Natural killer cell (primary cell): ENCODE results near the gene MYL7. TPM values are rescaled to one million over a fixed set of nuclear protein-coding genes. Genes with fewer than 3 reads are reported as not detected.

Experiments
- ATAC-seq, 3 donors: fragments of 150-1000 bp in 2 of 3; fragments of 200-7000 bp in 1 of 3; cut with Tn5 transposase; 1 replicate in 1 of 3; 2 replicates in 2 of 3; pipeline ENCODE4 v1.10.0; 2021; ENCODE audit warnings: mild to moderate bottlenecking in 2 of 3, moderate library complexity in 2 of 3
- DNase-seq, 2 donors: peaks; one replicate each; pipeline versions ENCODE4 v3.0.0 to v3.0.0-alpha.2; 2013 to 2021; ENCODE audit warnings: mixed read lengths in 1 of 2
- H3K27ac ChIP-seq: one replicate; pipeline ENCODE4 v1.5.1; 2013; ENCODE audit warnings: mild to moderate bottlenecking, low read length
- H3K27me3 ChIP-seq: one replicate; pipeline ENCODE4 v1.6.1; 2013; ENCODE audit warnings: low read length; ENCODE audit not compliant: control insufficient read depth, insufficient read depth
- H3K36me3 ChIP-seq: one replicate; pipeline ENCODE4 v1.6.1; 2013; ENCODE audit warnings: low read length; ENCODE audit not compliant: control insufficient read depth, insufficient read depth
- H3K4me1 ChIP-seq: one replicate; pipeline ENCODE4 v1.6.1; 2013; ENCODE audit warnings: low read length; ENCODE audit not compliant: control insufficient read depth, insufficient read depth
- H3K4me3 ChIP-seq: one replicate; pipeline ENCODE4 v1.5.1; 2013; ENCODE audit warnings: low read length
- H3K9me3 ChIP-seq: one replicate; pipeline ENCODE4 v1.6.1; 2013; ENCODE audit warnings: low read length; ENCODE audit not compliant: control insufficient read depth, insufficient read depth
- H3K27ac Mint-ChIP-seq, 2 donors: one replicate each; pipeline ENCODE4 v1.8.0; 2022; ENCODE audit warnings: mild to moderate bottlenecking in 2 of 2, mixed read lengths in 2 of 2, moderate library complexity in 1 of 2
- H3K27me3 Mint-ChIP-seq, 2 donors: one replicate each; pipeline ENCODE4 v1.8.0; 2022; ENCODE audit warnings: low read depth in 2 of 2, mixed read lengths in 2 of 2
- H3K36me3 Mint-ChIP-seq: one replicate; pipeline ENCODE4 v1.8.0; 2022; ENCODE audit warnings: mixed read lengths
- H3K4me1 Mint-ChIP-seq, 2 donors: one replicate each; pipeline ENCODE4 v1.8.0; 2022; ENCODE audit warnings: mixed read lengths in 2 of 2
- H3K4me3 Mint-ChIP-seq: one replicate; pipeline ENCODE4 v1.8.0; 2022; ENCODE audit warnings: mild to moderate bottlenecking, moderate library complexity, mixed read lengths
- H3K9me3 Mint-ChIP-seq, 2 donors: one replicate each; pipeline ENCODE4 v1.8.0; 2022; ENCODE audit warnings: mixed read lengths in 2 of 2
- WGBS: methylation state at CpG from one replicate; pipeline ENCODE4 v1.1.7; 2013; ENCODE audit warnings: missing lambda C conversion rate; ENCODE audit not compliant: insufficient coverage; 5-methylcytosine and 5-hydroxymethylcytosine counted together
- intact Hi-C: fragments of 100-400 bp; cut with micrococcal nuclease; formaldehyde crosslinking; loops from one replicate; pipeline ENCODE4 v1.14.2; 2022
- total RNA-seq, 4 donors: library from RNA; stranded (reverse); fragments of 120-200 nt in 1 of 4; gene quantifications; one replicate each; pipeline versions ENCODE4 v1.2.3 to v1.2.4, GENCODE V29; 2013 to 2022
- TF ChIP-seq, protein P1 (sequence below): fragments of 200-600 bp; IDR thresholded peaks from one replicate; pipeline ENCODE4 v1.8.0; 2022; ENCODE audit warnings: antibody characterized with exemption

Gene MYL7
- total RNA-seq, 3 donors from 2014 or later (not counting 1 experiment from before 2014, with no cell fraction given): not detected

DNA sequence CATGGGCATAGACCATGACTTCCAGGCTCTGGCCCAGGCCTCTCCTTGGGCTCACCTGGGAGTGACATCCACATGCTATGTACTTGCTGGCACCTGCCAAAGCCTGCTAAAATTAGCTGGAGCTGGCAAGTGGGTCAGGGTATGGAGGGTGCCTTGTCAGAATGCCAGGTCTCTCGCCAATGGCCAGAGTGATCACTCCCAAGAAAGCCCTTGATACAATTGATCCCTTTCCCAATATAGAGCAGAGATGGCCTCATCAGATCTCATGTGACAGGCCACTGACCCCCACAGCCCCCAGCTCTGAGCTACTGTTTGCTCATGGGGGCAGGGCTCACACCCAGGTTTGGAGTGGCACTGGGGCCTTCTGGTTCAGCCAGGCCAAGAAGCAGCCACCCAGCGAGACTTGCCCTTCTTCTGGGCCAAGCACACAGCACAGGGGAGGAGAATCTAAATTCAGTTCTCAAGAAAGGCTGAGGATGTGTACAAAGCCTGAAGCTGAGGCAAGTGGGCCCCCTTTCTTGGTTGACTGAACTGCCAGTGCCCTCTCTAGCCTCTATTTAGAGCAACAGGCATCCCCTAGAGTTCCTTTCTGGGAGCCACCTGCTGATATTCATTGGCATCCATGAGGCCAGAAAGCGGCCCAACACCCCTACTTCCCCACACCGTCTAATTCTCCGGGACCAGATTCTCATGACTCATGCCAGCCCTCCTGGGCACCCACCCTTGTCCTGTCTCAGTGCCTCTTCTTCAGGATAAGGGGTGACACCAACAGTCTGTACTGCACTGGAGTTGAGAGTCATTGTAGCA lies 18.9 kb upstream of the MYL7 start:
- Histone ChIP-seq H3K4me1 (no peaks in the 10 kb centered on the region), H3K4me3 (no peak overlapping the region), H3K9me3 (no peaks in the 10 kb centered on the region), H3K27me3 (no peaks in the 10 kb centered on the region), H3K27ac (no peak overlapping the region), H3K36me3 (no peaks in the 10 kb centered on the region)
- TF ChIP-seq, protein P1, sequence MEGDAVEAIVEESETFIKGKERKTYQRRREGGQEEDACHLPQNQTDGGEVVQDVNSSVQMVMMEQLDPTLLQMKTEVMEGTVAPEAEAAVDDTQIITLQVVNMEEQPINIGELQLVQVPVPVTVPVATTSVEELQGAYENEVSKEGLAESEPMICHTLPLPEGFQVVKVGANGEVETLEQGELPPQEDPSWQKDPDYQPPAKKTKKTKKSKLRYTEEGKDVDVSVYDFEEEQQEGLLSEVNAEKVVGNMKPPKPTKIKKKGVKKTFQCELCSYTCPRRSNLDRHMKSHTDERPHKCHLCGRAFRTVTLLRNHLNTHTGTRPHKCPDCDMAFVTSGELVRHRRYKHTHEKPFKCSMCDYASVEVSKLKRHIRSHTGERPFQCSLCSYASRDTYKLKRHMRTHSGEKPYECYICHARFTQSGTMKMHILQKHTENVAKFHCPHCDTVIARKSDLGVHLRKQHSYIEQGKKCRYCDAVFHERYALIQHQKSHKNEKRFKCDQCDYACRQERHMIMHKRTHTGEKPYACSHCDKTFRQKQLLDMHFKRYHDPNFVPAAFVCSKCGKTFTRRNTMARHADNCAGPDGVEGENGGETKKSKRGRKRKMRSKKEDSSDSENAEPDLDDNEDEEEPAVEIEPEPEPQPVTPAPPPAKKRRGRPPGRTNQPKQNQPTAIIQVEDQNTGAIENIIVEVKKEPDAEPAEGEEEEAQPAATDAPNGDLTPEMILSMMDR: no peak
- WGBS: 85% methylated on average over 5 of the region's 5 CpGs
- Mint-ChIP-seq H3K36me3 (no peaks in the 10 kb centered on the region), H3K4me1 (no peaks in the 10 kb centered on the region), H3K4me3 (no peak overlapping the region), H3K27me3 (peaks cover 13 to 35% of the 10 kb centered on the region in 2 donors), H3K27ac (no peak overlapping the region), H3K9me3 (no peaks in the 10 kb centered on the region)
- intact Hi-C loops: no loop called here
- ATAC-seq (no peak), DNase-seq (no peak)

DNA sequence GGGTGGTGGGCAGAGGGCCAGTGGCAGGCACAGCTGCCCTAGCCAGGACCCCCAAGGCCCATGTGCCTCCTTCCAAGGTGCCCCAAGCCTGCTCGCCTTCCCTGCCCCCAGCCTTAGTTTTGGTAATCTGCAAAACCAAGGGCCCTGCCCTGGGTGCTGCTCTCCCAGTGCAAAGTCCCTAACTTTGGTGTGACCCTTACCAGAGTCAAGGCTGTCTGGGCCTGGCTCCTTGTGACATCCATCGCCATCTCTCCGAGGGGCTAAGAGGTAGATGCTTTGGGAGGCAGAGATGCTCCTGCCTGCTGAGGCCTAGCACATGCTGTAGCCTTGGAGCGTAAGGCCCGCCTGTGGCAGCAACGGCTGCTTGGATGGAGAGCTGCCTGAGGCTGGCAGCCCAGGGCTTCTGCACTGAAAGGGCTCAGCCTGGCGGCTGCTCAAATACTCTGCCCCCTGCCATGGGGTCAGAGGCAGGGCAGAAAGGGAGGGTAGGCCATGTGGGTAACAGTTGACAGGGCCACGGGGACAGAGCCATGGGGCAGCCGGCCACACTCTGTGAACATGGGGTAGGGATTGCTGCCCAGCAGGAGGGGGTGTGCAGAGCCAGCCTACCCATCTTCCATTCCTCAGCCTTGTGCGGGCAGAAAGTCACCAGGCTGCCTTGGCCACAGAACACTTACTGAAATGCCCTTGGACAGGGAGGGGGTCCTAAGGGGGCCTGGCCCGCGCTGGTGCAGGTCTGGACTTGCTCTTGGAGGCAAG lies 17.9 kb upstream of the MYL7 start:
- Histone ChIP-seq H3K36me3 (no peaks in the 10 kb centered on the region), H3K9me3 (no peaks in the 10 kb centered on the region), H3K4me1 (no peaks in the 10 kb centered on the region), H3K4me3 (no peak overlapping the region), H3K27ac (no peak overlapping the region), H3K27me3 (no peaks in the 10 kb centered on the region)
- no peak for DNase-seq
- Mint-ChIP-seq H3K27ac (no peak overlapping the region), H3K36me3 (no peaks in the 10 kb centered on the region), H3K9me3 (no peaks in the 10 kb centered on the region), H3K4me3 (no peak overlapping the region), H3K27me3 (peaks cover 6 to 27% of the 10 kb centered on the region in 2 donors), H3K4me1 (no peaks in the 10 kb centered on the region)
- intact Hi-C loops: no loop called here
- TF ChIP-seq, protein P1: no peak
- no peak for ATAC-seq
- WGBS: 94% methylated on average over 12 of the region's 12 CpGs

DNA sequence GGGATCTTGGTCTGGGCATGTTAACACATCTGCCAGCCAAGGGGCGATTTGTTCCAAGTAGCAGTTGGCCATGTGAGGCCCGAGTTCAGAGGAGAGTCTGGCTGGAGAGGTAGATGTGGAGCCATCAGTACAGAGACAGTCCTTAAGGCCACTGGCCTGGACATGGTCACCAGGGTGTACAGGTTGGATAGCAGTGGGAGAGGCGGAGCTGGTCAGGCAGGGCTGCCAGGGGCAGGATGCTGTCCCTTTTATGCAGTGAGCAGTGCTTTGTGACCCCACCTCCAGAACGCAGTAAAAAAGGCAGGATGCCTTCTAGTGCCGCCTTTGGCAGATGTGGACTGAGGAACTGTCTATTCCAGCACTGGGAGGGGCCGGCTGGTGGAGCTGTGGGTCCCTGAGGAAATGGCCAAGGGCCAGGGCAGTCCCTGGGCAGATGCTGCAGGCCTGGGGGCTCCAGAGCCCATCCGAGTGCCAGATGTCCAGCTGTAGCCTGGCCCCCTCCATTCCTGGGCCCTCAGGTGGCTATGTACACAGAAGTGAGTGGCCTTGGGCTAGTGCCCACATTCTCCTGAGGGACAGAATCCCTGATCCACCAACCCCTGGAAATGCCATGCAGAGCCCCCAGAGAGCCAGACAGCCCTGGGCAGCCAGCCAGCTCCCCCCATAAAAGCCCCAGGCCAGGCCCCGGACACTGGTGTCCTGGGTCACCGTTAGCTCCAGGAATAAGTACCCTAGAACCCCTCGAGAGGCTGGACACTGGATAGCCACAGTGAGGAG lies 17.2 kb upstream of the MYL7 start:
- DNase-seq: no peak
- no peaks in the 10 kb centered on the region for H3K9me3 Mint-ChIP-seq
- no peaks in the 10 kb centered on the region for H3K36me3 Mint-ChIP-seq
- H3K27ac Mint-ChIP-seq: no peak overlapping the region
- Histone ChIP-seq H3K27ac (no peak overlapping the region), H3K9me3 (no peaks in the 10 kb centered on the region), H3K4me3 (no peak overlapping the region), H3K4me1 (no peaks in the 10 kb centered on the region), H3K36me3 (no peaks in the 10 kb centered on the region), H3K27me3 (no peaks in the 10 kb centered on the region)
- ATAC-seq: no peak
- intact Hi-C loops: no loop called here
- peaks cover 5 to 20% of the 10 kb centered on the region in 2 donors for H3K27me3 Mint-ChIP-seq
- no peak overlapping the region for H3K4me3 Mint-ChIP-seq
- 90% methylated on average over 10 of the region's 10 CpGs for WGBS
- TF ChIP-seq, protein P1: no peak
- H3K4me1 Mint-ChIP-seq: no peaks in the 10 kb centered on the region
